SK-N-SH treated with all-trans-retinoic acid at 6 μM for 48 hours (cell line): ENCODE measurements around the gene LOXL3.

ENCODE experiments used
- RARB ChIP-seq: fragments of 250-450 bp; sonication (Bioruptor Pico); IDR thresholded peaks from 2 replicates; pipeline ENCODE4 v1.8.0; 2021; ENCODE audit warnings: mild to moderate bottlenecking, moderate library complexity
- ZFP3 ChIP-seq: fragments of 250-450 bp; sonication (Bioruptor Pico); IDR thresholded peaks from 2 replicates; pipeline ENCODE4 v1.5.0; 2020; ENCODE audit warnings: mild to moderate bottlenecking, moderate library complexity

- TF ChIP-seq ZFP3 (CRISPR knock-in tag) (no peak), RARB (CRISPR knock-in tag) (no peak)
These were observed 12.5 kb upstream of the LOXL3 start for GRCh38 chr2:74566076-74566753.
